Transverse colon (tissue), 4 donors: Measurements from ENCODE around the gene BBS1.

Experiments used
- EP300 ChIP-seq: sonication (generic); formaldehyde crosslinking; IDR thresholded peaks from one replicate; pipeline ENCODE4 v1.6.1; 2017; ENCODE audit warnings: antibody characterized with exemption, low read depth
- POLR2AphosphoS5 ChIP-seq, 3 donors: sonication (generic); formaldehyde crosslinking; IDR thresholded peaks; one replicate each; pipeline ENCODE4 v1.6.1; 2016; ENCODE audit warnings: antibody characterized with exemption in 3 of 3
- TF ChIP-seq, protein P1 (sequence below), 5 experiments: fragments of 200-600 bp in 3 of 5; fragments of 450-650 bp in 2 of 5; sonication (generic) in 3 of 5; IDR thresholded peaks; 1 replicate in 2 of 5; 2 replicates in 3 of 5; pipeline ENCODE4 v1.5.1; 2016 to 2017; ENCODE audit warnings: antibody characterized with exemption in 5 of 5, inconsistent platforms in 3 of 5, mild to moderate bottlenecking in 2 of 5, moderate library complexity in 1 of 5

DNA sequence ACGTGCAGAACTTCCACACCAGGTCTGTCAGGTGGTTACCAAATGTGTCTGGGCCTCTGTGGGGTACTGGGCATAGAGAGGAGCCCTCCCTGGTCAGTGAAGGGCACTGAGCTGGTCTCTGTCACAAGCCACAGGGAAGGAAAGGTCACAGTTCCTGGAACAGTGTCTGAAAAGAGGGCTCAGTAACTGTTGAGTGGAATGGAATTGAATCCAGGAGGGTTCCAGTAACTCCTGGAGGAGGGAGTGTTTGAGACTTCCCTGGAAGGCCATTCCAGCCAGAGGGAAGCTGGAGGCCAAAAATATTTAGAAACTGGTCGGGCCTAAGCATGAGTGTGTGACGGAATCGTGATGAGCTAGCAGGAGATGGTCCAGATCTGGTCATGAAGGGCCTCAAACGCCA lies 44.2 kb downstream of the BBS1 start:
- TF ChIP-seq EP300: no peak
- TF ChIP-seq, protein P1, sequence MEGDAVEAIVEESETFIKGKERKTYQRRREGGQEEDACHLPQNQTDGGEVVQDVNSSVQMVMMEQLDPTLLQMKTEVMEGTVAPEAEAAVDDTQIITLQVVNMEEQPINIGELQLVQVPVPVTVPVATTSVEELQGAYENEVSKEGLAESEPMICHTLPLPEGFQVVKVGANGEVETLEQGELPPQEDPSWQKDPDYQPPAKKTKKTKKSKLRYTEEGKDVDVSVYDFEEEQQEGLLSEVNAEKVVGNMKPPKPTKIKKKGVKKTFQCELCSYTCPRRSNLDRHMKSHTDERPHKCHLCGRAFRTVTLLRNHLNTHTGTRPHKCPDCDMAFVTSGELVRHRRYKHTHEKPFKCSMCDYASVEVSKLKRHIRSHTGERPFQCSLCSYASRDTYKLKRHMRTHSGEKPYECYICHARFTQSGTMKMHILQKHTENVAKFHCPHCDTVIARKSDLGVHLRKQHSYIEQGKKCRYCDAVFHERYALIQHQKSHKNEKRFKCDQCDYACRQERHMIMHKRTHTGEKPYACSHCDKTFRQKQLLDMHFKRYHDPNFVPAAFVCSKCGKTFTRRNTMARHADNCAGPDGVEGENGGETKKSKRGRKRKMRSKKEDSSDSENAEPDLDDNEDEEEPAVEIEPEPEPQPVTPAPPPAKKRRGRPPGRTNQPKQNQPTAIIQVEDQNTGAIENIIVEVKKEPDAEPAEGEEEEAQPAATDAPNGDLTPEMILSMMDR (IDR thresholded peaks at IDR 0.05): no peak
- no peak for TF ChIP-seq POLR2AphosphoS5 (IDR thresholded peaks at IDR 0.05)
